HG03064 (cell line): Measurements from ENCODE around the gene EPHA7.

Experiments used
- ATAC-seq: cut with Tn5 transposase; IDR thresholded peaks from one replicate; pipeline ENCODE4 v1.9.1; 2021; ENCODE audit warnings: low read depth; ENCODE audit not compliant: unreplicated experiment

Gene EPHA7

DNA sequence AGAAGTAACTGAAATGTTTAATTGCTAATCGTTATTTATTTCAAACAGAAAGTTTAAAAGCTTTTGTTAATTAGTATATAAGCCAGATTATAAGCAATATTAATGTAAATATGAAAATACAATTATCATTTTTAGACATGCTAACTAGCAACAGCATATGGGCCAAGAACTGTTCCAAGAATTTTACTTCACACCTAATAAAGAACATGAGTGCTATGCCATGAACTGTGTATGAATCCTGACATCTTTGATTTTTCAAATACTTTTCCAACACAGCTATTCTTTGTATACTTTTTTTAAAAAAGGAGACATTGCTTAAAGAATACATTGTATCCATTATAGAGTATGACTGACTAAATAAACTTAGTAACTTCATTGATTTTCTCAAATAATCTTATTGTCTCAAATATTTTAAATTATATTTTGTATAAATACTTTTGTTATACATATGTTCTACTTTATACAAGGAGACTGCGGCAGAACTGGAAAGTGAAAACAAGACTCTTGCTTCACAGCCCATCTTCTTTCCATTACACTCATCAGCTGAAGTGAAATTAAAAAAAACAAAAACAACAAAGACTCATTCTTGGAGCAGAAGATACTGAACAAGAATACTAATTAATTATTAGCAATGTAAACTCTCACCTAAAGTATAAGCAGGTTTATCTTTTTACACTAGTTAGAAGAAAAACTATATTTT lies 89.9 kb downstream of the EPHA7 start:
- ATAC-seq = no peak

DNA sequence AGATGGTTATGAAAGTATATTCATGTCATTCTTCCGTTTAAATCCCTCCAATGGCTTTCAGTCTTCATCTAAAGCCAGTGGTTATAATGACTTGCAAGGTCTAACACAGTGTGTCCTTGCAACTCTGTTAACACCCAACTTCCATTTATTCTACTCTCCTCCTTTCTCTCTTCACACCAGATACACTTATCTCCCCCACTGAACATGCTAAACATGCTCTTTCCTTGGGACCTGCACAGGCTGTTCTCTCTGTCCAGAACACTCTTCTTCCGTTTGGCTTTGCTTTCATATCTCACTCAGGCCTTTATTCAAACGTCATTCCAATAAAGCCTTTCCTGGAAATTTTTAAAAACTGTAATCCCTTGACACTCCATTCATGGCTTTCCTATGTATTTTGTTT lies 91.5 kb downstream of the EPHA7 start:
- no peak for ATAC-seq

DNA sequence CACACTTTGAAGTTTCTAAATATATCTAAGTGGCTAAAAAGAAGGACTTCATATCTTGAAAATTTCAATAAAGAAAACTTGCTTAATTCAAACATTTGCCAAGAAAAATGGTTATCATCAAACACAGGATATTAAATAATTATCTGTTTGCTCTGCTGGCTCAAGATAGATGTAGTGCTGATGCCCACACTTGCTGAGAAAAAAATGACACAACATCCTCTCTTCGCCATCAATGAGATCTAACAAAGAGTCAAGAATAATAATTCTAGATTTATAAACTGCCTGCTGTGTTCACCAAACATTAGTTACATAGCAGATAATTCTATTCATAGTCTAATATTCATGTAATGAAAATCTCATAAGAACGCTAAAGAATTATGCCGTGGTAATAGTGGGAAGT lies 93.6 kb downstream of the EPHA7 start:
- ATAC-seq = no peak

DNA sequence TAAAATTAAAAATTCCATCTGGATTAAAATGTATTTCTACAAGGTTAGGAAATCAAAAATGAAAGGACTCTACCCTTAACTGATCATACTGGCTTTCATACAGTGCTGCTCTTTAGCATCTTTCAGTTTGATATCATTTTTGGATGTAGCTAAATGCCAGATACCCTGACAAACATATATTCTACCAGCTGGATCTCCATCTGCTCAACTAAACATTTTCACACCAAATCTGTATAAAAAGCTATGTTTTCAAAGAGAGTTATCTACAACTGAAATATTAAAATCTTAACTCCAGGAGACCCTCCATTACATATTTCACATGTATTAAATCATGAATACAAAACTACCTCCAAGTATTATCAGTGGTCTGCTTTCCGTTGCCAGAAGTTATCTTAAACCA lies 95.7 kb downstream of the EPHA7 start:
- no peak for ATAC-seq

DNA sequence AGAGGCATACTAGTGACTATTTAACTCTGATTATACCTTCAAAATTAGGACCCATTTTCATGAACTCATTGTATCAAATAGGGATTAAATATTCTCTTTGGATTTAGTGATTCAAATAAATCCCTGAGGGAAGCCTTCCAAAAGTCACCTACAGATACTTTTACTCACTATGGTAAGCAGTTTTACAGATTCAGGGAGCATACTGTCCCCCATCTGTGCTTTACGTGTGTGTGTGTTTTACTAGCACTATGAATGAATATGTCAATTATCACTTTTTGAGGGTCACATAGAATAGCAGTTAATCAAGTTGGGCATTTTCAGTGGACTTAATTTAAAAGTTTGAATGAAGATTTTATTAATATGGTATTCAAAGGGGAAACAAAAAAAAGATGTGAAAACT lies 96.7 kb downstream of the EPHA7 start:
- no peak for ATAC-seq

DNA sequence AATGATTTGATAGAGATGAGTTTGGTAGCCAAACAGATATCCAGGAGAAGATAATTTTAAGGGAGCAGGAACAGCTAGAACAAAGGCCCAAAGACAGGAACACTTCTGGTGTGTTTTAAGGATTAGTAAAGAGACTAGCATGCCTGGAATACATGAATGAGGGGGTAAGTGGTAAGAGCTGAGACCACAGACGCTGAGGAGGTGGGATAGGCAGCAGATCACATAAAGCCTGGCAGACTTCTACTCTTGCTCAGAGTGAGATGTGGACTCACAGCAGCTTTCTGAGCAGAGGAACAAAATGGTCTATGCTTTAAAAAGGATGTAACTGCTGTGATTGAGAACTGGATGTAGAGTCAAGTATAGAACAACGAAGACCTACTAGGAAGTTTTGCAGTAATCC lies 100.1 kb downstream of the EPHA7 start:
- ATAC-seq = no peak

DNA sequence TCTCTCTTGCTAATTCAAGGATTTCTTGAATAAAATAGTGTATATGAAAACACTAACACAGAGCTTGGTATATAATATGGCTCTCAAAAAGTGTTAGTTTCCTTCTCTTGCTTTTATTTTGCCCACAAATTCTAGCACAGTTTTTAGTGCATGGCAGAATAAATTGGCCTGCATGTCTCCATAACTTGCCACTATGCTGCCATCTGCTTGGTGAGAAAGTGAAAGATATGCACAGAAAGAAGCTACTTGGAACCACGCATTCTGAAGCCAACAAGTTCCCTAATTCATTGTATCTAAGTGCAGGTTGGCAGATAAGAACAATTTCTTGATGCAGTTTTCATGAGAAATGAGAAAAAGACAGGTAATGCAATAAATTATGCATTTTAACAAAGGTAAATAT lies 101.2 kb downstream of the EPHA7 start:
- ATAC-seq = no peak

DNA sequence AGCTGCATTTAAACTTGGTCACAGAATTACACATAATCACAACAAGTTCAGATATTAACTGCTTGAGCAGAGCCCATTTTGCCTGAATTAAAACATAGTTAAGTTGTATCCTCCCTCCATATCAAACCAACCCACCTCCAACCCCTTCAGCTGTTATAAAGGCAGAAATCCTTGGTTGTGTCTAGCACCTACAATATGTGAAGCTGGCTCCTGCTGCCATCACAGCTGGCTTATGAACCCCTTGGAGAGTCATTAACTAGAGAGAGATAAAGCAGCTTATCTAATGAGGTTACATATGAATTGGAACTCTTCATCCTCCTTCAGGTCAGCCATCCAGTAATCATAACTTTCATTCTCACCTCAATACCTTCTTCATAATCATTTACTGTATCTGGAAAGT lies 101.8 kb downstream of the EPHA7 start:
- no peak for ATAC-seq

DNA sequence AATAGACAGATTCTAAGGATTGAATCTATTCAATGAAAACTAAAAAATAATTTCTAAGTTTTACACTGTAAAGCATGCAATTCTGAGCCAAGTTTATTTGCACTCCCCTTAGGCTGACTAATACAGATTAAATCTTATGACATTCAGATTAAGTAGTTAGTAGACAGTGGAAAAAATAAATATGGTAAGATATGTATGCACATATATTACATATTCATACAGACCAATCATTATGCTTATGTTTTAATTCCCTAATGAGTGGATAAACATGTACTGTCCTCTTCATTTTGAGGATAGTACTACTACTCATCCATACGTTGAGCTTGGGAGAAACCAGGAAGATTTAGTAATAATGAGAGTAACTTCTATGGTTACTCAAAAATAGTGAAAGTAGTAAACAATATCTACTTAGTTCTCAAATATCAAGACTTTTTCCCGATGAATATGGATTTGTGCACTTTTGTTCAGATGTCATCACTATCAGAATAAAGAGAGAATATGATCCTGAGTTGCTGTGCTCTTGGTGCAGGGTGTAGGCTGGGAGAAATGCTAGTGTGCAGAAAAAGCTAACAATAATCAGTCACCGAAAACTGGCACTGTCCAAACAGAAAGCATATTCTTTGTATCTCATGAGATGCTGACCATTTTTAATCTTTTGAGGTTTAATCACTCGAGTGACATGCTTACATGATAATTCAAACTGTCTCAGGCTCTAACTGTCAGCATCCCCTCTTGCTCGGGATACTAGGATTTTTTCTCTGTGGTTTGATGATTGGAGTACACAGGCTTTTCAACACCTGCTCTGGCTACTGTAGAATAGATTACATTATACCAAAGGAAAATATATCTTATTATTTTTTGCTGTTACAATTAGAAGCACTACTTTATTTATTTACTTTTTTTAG lies 111.6 kb downstream of the EPHA7 start:
- no peak for ATAC-seq

DNA sequence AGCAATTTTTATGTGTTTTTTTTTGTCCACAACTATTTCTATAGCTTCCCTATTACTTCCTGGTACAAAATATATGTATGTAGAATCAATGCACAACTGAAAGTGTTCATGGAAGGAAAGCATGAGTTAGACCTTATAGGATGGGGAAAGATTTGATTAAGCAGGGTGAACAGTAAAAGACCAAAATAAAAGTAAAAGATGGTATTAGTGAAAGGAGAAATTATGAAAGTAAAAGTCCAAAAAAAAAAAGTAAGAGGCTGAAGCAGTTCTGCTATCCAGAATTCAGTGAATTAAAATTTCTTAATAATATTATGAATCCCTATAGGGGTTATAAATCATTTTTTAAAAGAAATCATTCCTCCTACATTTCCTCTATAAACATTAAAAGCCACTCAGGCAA lies 114.3 kb downstream of the EPHA7 start:
- ATAC-seq = no peak

DNA sequence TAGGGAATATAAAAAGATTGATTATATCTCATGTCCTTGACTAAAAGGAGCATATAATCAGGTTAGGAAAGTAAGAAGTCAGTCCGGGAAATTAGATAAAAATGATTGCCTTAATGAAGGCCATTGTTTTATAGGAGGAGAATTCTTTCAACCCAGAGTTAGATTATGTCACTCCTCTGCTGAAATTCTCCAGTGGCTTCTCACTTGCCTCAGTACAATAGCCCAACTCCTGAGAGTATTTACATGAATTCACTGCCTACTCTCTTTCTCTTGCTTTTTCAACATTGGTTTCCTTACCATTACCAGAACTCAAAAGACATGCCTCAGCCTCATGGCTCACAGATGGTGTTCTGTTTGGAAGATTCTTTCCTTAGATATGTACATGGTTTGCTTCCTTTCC lies 114.9 kb downstream of the EPHA7 start:
- ATAC-seq = no peak

DNA sequence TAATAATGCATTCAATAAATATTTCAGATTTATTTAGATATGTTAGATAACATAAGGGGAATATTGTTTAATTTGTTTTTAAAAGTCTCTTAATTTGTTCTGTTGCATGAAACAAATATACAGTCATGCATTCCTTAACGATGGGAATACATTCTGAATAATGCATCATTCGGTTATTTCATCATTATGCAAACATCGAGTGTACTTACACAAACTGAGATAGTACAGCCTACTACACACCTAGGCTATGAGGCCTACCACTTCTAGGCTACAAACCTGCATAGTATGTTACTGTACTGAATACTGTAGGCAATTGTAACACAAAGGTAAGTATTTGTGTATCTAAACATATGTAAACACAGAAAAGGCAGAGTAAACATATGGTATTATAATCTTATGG lies 118.7 kb downstream of the EPHA7 start:
- ATAC-seq = no peak

DNA sequence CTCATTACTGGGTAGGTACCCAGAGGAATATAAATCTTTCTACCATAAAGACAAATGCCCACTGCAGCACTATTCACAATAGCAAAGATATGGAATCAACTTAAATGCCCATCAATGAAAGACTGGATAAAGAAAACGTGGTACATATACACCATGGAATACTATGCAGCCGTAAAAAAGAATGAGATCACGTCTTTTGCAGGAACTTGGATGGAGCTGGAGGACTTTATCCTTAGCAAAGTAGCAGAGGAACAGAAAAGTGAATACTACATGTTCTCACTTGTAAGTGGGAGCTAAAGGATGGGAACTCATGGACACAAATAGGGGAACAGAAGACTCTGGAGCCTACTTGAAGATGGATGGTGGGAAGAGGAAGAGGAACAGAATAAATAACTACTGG lies 119.7 kb downstream of the EPHA7 start:
- no peak for ATAC-seq

DNA sequence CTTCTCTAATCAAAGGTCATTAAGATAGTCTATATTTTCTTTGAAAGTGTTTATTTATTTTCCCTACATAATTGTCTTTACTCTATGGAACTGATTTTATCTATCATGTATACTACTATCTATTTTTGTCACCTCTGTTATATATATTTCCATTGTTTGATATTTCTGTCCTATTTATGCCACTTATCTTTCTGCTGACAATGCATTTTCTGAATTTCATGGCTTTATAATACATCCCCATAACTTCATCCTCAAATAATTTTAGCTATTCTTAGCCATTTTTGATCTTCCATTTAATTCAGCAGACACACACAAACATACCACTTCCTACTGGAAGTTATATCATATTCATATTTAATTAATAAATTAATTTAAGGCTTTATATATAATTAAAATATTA lies 123.7 kb downstream of the EPHA7 start:
- ATAC-seq = no peak

DNA sequence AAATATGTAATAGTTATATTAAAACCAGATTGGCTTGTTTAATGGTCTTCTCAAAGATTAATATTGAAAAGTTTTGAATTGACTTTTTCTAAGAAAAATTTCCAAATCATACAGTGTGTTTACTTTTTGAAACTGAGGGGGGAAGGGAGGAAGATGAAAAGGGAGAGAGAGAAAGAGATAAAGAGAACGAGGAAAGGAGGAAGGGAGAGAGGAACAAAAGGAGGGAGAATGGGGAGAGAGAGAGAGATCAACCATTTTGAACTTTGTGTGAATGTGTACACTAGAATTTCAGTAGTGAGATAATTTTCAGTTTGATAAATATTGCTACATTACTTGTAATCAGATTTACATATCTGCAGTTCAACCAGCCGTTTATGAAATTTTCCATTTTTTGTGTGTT lies 124.5 kb downstream of the EPHA7 start:
- no peak for ATAC-seq

DNA sequence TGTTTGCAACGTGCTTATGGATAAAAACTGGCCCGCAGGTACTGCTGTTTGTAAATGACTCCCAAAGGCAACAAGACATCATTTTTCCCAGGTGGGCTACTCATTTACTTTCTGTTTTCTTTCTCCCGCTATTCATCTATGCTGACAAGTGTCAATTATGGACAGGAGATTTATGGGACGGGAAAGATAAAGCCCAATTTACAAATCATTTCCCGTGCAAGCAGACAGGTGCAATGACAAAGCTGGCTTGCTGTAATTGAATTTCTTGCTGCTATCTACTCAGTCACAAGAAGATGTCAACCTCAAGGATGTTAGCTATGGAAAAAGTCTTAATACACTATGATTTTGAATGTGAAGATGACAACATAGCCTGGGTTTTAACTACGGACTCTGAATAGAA lies 125.5 kb downstream of the EPHA7 start:
- no peak for ATAC-seq

DNA sequence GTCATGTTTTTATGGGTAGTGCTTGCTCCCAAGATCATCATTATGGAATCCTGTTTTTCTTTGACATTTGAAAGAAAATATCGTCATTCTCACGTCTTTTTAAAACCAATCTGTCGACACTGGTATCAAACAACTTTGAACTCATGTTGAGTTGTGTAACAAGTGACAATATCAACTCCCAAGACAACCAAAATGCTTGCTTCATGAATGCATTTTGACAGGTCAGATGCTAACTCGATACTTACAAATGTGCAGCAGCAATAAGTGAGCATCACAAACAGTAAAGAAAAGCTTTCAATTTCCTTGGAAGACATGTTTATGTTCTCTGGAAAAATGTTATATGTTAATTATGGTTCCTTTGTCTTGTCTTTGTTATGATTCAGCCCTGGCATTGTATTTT lies 125.9 kb downstream of the EPHA7 start:
- no peak for ATAC-seq

DNA sequence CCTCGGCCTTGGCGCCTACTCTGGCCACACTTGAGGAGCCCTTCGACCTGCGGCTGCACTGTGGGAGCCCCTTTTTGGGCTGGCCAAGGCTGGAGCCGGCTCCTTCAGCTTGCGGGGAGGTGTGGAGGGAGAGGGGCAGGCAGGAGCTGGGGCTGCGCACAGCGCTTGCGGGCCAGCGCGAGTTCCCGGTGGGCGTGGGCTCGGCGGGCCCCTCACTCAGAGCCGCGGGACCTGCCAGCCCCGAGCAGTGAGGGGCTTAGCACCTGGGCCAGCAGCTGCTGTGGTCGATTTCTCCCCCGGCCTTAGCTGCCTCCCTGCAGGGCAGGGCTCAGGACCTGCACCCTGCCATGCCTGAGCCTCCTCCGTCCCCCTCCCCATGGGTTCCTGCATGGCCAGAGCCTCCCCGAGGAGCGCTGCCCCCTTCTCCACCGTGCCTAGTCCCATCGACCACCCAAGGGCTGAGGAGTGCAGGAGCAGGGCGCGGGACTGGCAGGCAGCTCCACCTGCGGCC lies 136.8 kb downstream of the EPHA7 start:
- ATAC-seq = no peak

DNA sequence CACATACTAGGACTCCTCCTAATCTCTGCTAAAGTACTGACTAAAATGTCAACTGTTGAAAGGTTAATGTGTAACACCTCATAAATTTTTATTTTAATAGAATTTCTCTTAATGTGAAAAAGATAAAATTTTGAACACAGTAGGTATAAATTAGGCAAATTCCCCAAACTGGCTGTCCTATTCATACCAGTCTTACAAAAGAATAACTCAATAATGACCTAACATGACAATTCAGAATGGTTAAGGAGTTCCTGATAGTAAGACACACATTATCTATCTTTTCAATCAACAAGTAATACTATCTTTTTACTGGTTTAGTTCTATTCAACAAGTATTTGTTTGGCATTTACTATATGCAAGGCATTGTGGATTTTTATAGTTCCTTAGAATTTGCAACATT lies 141.1 kb downstream of the EPHA7 start:
- no peak for ATAC-seq

DNA sequence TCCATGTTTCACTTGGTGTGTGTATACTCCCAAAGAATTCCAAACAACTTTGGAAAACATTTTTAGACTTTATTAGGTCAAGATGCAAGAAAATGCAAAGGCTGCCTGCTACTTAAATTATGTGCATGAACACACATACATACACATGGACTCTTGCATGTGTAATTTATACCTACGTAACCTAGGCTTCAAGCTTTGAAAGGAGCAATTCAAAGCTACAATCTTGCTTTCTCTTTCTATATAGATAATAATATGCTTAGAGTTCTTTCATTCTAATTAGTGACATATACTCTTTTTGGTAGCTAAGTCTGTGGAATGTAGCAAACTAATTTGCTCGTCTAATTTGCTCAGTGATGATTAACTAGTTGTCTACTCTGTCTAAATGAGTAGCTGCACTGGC lies 146.5 kb downstream of the EPHA7 start:
- ATAC-seq = no peak

DNA sequence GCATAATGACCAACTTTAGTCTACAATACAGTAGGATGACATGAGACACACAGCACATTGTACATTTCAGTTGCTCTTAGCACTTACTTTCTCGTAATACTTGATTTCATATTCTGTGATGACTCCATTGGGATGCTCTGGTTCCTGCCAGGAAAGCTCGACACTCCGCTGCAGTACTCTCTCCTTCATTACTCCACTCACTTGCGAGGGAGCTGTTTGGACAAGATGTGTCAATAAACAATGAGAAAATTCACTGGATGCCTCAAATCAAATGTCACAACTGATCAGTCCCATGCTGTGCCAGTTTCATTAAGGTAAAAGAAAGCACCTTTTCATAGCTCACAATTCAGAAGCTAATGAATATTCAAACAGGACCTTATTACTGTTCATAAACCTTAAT lies 147.1 kb downstream of the EPHA7 start:
- ATAC-seq = no peak
